MM.1S (cell line): ENCODE data around the gene BCO1.
"Not testable (repeated sequence)": the region's sequence is repeated elsewhere in the genome, so short reads cannot be mapped to it uniquely, and the experiment has no call there.

Experiments
- CTCF ChIP-seq: fragments of 300-600 bp; sonication (generic); IDR thresholded peaks from 2 replicates; pipeline ENCODE4 v1.5.1; 2016; ENCODE audit warnings: antibody characterized with exemption, low read length, mixed read lengths
- EZH2 ChIP-seq: fragments of 300-600 bp; sonication (generic); optimal IDR thresholded peaks from 2 replicates; pipeline ENCODE3; 2017; ENCODE audit warnings: low read depth, mild to moderate bottlenecking, antibody characterized with exemption, low read length, mixed read lengths

DNA sequence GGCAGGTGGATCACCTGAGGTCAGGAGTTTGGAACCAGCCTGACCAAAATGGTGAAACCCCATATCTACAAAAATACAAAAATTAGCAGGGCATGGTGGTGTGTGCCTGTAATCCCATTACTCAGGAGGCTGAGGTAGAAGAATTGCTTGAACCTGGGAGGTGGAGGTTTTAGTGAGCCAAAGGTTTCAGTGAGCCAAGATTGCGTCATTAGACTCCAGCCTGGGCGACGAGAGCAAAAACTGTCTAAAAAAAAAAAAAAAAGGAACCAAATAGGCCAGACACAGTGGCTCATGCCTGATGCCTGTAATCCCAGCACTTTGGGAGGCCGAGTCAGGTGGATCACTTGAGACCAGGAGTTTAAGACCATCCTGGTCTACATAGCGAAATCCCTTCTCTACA lies 12.8 kb upstream of the BCO1 start:
- not testable (repeated sequence) for TF ChIP-seq EZH2, CTCF
